ENCODE measurements around the gene DEFB108B.
"Not testable (repeated sequence)": the region's sequence is repeated elsewhere in the genome, so short reads cannot be mapped to it uniquely, and the experiment has no call there.

- TF ChIP-seq CTCF (IDR thresholded peaks at IDR 0.05; ENCODE audit: insufficient read depth, low read length, poor library complexity, severe bottlenecking); EZH2phosphoT487 (conservative IDR thresholded peaks at IDR 0.05; ENCODE audit: low read length): not testable (repeated sequence)
Observed at GRCh38 chr11:71842720-71843119, 9.7 kb downstream of the DEFB108B start.
